SK-N-SH (cell line): ENCODE measurements around the gene PORCN. TPM values are rescaled to one million over a fixed set of nuclear protein-coding genes. Genes with fewer than 3 reads are reported as not detected.

Experiments used
- CTCF ChIA-PET: fragments of 300-600, 350-600 bp; formaldehyde crosslinking; extraction: SDS; loops from one replicate; lab custom pipeline; 2021; lab: Yijun Ruan, JAX
- POLR2A ChIA-PET: fragments of 350-600 bp; sonication (Branson Sonifier 250); formaldehyde crosslinking; extraction: SDS; loops from one replicate; lab custom pipeline; 2020; ENCODE audit warnings: antibody characterized with exemption, inconsistent platforms; lab: Yijun Ruan, JAX
- DNase-seq: peaks from one replicate; pipeline ENCODE4 v3.0.0; 2012
- H2AFZ ChIP-seq: fragments of 200-600 bp; sonication (generic); 2 replicates; pipeline ENCODE4 v1.8.1; 2016; ENCODE audit warnings: antibody characterized with exemption, mild to moderate bottlenecking, low read depth
- H3F3A ChIP-seq: fragments of 200-600 bp; sonication (generic); replicated peaks from 2 replicates; pipeline ENCODE3; 2016; ENCODE audit warnings: antibody characterized with exemption, mild to moderate bottlenecking; ENCODE audit not compliant: insufficient read depth
- H3K27ac ChIP-seq, 2 experiments: fragments of 200-500 bp in 1 of 2; fragments of 200-600 bp in 1 of 2; sonication (Bioruptor generic) in 1 of 2; sonication (generic), shearing (Covaris generic) in 1 of 2; 2 replicates each; pipeline versions ENCODE4 v1.5.1 to v1.6.1; 2014 to 2016; ENCODE audit warnings: low read depth in 2 of 2, inconsistent platforms in 1 of 2, low read length in 1 of 2, mild to moderate bottlenecking in 1 of 2, mixed read lengths in 1 of 2
- H3K27me3 ChIP-seq: fragments of 200-600 bp; sonication (generic), shearing (Covaris generic); 2 replicates; pipeline ENCODE4 v1.6.1; 2016; ENCODE audit warnings: mixed run types; ENCODE audit not compliant: insufficient read depth
- H3K36me3 ChIP-seq, 2 experiments: fragments of 200-500 bp in 1 of 2; fragments of 200-600 bp in 1 of 2; sonication (Bioruptor generic) in 1 of 2; sonication (generic) in 1 of 2; replicated peaks in 1 of 2; 2 replicates each; pipeline versions ENCODE3 to v1.5.1; 2014 to 2016; ENCODE audit warnings: low read length in 1 of 2, mild to moderate bottlenecking in 1 of 2; ENCODE audit not compliant: insufficient read depth in 2 of 2, control insufficient read depth in 1 of 2
- H3K4me1 ChIP-seq, 2 experiments: fragments of 200-500 bp in 1 of 2; fragments of 200-600 bp in 1 of 2; sonication (Bioruptor generic) in 1 of 2; sonication (generic), shearing (Covaris generic) in 1 of 2; 2 replicates each; pipeline versions ENCODE4 v1.5.1 to v1.6.1; 2014 to 2016; ENCODE audit warnings: low read depth in 1 of 2, low read length in 1 of 2, mixed run types in 1 of 2; ENCODE audit not compliant: insufficient read depth in 2 of 2, control insufficient read depth in 1 of 2
- H3K4me2 ChIP-seq: fragments of 200-600 bp; sonication (generic), shearing (Covaris generic); 2 replicates; pipeline ENCODE4 v1.6.1; 2017; ENCODE audit warnings: mixed run types
- H3K4me3 ChIP-seq, 2 experiments: fragments of 200-500 bp in 1 of 2; fragments of 200-600 bp in 1 of 2; sonication (Bioruptor generic) in 1 of 2; sonication (generic), shearing (Covaris generic) in 1 of 2; 2 replicates each; pipeline versions ENCODE4 v1.5.1 to v1.8.1; 2014 to 2016; ENCODE audit warnings: low read depth in 2 of 2, inconsistent platforms in 1 of 2, low read length in 1 of 2, mild to moderate bottlenecking in 1 of 2, mixed read lengths in 1 of 2, moderate library complexity in 1 of 2
- H3K79me2 ChIP-seq: fragments of 200-600 bp; sonication (generic); 2 replicates; pipeline ENCODE4 v1.8.1; 2017; ENCODE audit warnings: mild to moderate bottlenecking; ENCODE audit not compliant: insufficient read depth
- H3K9ac ChIP-seq: fragments of 200-600 bp; sonication (generic); 2 replicates; pipeline ENCODE4 v1.6.1; 2017; ENCODE audit warnings: mixed run types
- H3K9me2 ChIP-seq: fragments of 200-600 bp; sonication (generic); 2 replicates; pipeline ENCODE4 v1.6.1; 2017; ENCODE audit warnings: mixed run types
- H3K9me3 ChIP-seq: fragments of 200-600 bp; sonication (generic); 2 replicates; pipeline ENCODE4 v1.6.1; 2017; ENCODE audit warnings: mixed run types, mild to moderate bottlenecking, moderate library complexity
- H4K20me1 ChIP-seq: fragments of 200-600 bp; sonication (generic); 2 replicates; pipeline ENCODE4 v1.6.1; 2017; ENCODE audit warnings: mild to moderate bottlenecking, mixed run types; ENCODE audit not compliant: insufficient read depth
- CHD2 ChIP-seq: fragments of 150-350 bp; IDR thresholded peaks from 2 replicates; pipeline ENCODE4 v1.6.1; 2018; ENCODE audit warnings: low read length; ENCODE audit not compliant: partially characterized antibody
- EP300 ChIP-seq, 2 experiments: IDR thresholded peaks; 2 replicates each; pipeline versions ENCODE4 v1.4.0 to v1.6.1; 2012; ENCODE audit warnings: borderline replicate concordance in 1 of 2, low read depth in 1 of 2, low read length in 1 of 2
- FOSL2 ChIP-seq: IDR thresholded peaks from 2 replicates; pipeline ENCODE4 v1.4.0; 2012; ENCODE audit warnings: low read depth, mild to moderate bottlenecking, moderate library complexity, borderline replicate concordance
- GABPA ChIP-seq: IDR thresholded peaks from 2 replicates; pipeline ENCODE4 v1.4.0; 2012; ENCODE audit warnings: low read depth, mild to moderate bottlenecking
- GATA2 ChIP-seq: sonication (generic); formaldehyde crosslinking; IDR thresholded peaks from 2 replicates; pipeline ENCODE4 v1.5.0; 2020; ENCODE audit warnings: mild to moderate bottlenecking, missing genetic modification reagents
- NFIC ChIP-seq: IDR thresholded peaks from 2 replicates; pipeline ENCODE4 v1.4.0; 2012; ENCODE audit warnings: borderline replicate concordance
- POLR2AphosphoS5 ChIP-seq: IDR thresholded peaks from 2 replicates; pipeline ENCODE4 v1.6.1; 2012; ENCODE audit warnings: low read depth, low read length
- RAD21 ChIP-seq: IDR thresholded peaks from 2 replicates; pipeline ENCODE4 v1.6.1; 2012; ENCODE audit warnings: mild to moderate bottlenecking, low read length
- RFX5 ChIP-seq: IDR thresholded peaks from 2 replicates; pipeline ENCODE4 v1.6.1; 2012; ENCODE audit warnings: mild to moderate bottlenecking, improper control_type of control experiment, low read length
- SMC3 ChIP-seq: IDR thresholded peaks from 2 replicates; pipeline ENCODE4 v1.6.1; 2012; ENCODE audit warnings: low read depth, low read length, improper control_type of control experiment
- TCF12 ChIP-seq: IDR thresholded peaks from 2 replicates; pipeline ENCODE4 v1.4.0; 2012
- TEAD4 ChIP-seq: IDR thresholded peaks from 2 replicates; pipeline ENCODE4 v1.4.0; 2012; ENCODE audit warnings: mild to moderate bottlenecking, borderline replicate concordance; ENCODE audit not compliant: insufficient read depth
- YY1 ChIP-seq: IDR thresholded peaks from 2 replicates; pipeline ENCODE4 v1.4.0; 2012; ENCODE audit warnings: low read depth, mild to moderate bottlenecking
- ZBTB33 ChIP-seq: IDR thresholded peaks from 2 replicates; pipeline ENCODE4 v1.4.0; 2012; ENCODE audit warnings: low read depth, borderline replicate concordance
- WGBS: methylation state at CpG from one replicate; pipeline ENCODE4 v1.1.6; 2017; ENCODE audit warnings: low lambda C conversion rate; 5-methylcytosine and 5-hydroxymethylcytosine counted together
- polyA plus RNA-seq, 3 experiments: library from polyadenylated mRNA; depleted of rRNA; stranded (reverse); fragments of >200 nt; gene quantifications; 2 replicates each; pipeline ENCODE4 v1.2.3, GENCODE V29; 2012
- TF ChIP-seq, protein P1 (sequence below): fragments of 150-350 bp; IDR thresholded peaks from 2 replicates; pipeline ENCODE4 v1.6.1; 2017; ENCODE audit warnings: antibody characterized with exemption, low read length, low read depth, borderline replicate concordance

Gene PORCN
- polyA plus RNA-seq, 1 of the 3 experiments (the other 2 are of a cell fraction), result 11.0 TPM

- ChIA-PET CTCF (interaction anchor here (0.6 to 2.0 kb wide), 4 partner anchors 12 to 1890 kb away, joined by 3 to 6 read pairs (median 3); no protein-coding TSS in a partner anchor), POLR2A (no interaction called here)
- Histone ChIP-seq H3K4me2 (no peak overlapping the region), H3K27me3 (no peaks in the 10 kb centered on the region; the same call in 1 of the 2 replicates), H3F3A (no peaks in the 10 kb centered on the region), H3K4me1 (peaks cover 0 to 3% of the 10 kb centered on the region in 2 experiments; a peak in 1 of 4 replicates), H3K36me3 (no peaks in the 10 kb centered on the region), H4K20me1 (peaks cover 3% of the 10 kb centered on the region; the same call in 1 of the 2 replicates), H3K79me2 (peaks cover 17% of the 10 kb centered on the region; the same call in 1 of the 2 replicates), H3K9me3 (no peaks in the 10 kb centered on the region), H3K9ac (no peak overlapping the region), H2AFZ (no peak overlapping the region), H3K27ac (no peak overlapping the region), H3K4me3 (no peak overlapping the region), H3K9me2 (no peaks in the 10 kb centered on the region)
- no peak for DNase-seq
- TF ChIP-seq GATA2, result no peak
- TF ChIP-seq YY1, result no peak
- TF ChIP-seq FOSL2, result no peak
- no peak for TF ChIP-seq EP300 (IDR thresholded peaks at IDR 0.05; ENCODE audit: borderline replicate concordance in 1 of 2, low read depth in 1 of 2, low read length in 1 of 2)
- no peak for TF ChIP-seq CHD2
- TF ChIP-seq, protein P1, sequence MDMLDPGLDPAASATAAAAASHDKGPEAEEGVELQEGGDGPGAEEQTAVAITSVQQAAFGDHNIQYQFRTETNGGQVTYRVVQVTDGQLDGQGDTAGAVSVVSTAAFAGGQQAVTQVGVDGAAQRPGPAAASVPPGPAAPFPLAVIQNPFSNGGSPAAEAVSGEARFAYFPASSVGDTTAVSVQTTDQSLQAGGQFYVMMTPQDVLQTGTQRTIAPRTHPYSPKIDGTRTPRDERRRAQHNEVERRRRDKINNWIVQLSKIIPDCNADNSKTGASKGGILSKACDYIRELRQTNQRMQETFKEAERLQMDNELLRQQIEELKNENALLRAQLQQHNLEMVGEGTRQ, result no peak
- no peak for TF ChIP-seq ZBTB33
- no peak for TF ChIP-seq TCF12
- no peak for TF ChIP-seq RAD21
- no peak for TF ChIP-seq POLR2AphosphoS5
- no peak for TF ChIP-seq TEAD4
- TF ChIP-seq GABPA, result no peak
- 25% methylated on average over 1 of the region's 7 CpGs for WGBS
Observed at GRCh38 chrX:48482526-48482925, 26.3 kb upstream of the PORCN start.

DNA sequence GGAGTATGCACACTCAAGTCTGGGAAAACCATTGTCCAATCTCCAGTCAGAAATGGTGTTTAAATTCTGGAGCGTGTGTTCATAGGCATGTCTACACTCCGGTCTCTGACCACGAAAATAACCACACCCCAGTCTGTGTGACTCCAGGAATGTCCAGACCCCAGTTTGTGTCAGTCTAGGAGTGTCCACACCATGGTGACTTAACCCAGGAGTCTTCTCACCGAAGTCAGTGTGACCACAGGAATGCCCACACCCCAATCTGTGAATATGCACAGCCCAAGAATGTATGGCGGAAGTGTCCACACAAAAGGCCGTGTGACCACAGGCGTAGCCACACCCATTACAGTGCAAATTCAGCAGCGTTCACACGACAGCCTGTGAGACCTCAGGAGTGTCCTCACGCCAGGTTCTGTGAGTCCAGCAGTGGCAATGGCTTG lies 21.4 kb upstream of the PORCN start:
- CTCF ChIA-PET, result no interaction called here
- no peaks in the 10 kb centered on the region for H3K36me3 ChIP-seq
- TF ChIP-seq RFX5 (no peak), SMC3 (no peak), RAD21 (no peak), NFIC (no peak), TCF12 (peak; percentile 12; the same call in 1 of the 2 replicates)
- TF ChIP-seq, all 33 proteins: peak for 1
- Histone ChIP-seq H3K27ac (no peak overlapping the region), H3K9ac (no peak overlapping the region), H3K4me2 (no peak overlapping the region), H3F3A (no peaks in the 10 kb centered on the region), H3K4me3 (no peak overlapping the region), H3K79me2 (no peaks in the 10 kb centered on the region), H3K4me1 (no peaks in the 10 kb centered on the region), H3K9me2 (no peaks in the 10 kb centered on the region), H2AFZ (no peak overlapping the region), H4K20me1 (no peaks in the 10 kb centered on the region), H3K27me3 (no peaks in the 10 kb centered on the region), H3K9me3 (no peaks in the 10 kb centered on the region)
- DNase-seq, result no peak
- POLR2A ChIA-PET, result no interaction called here
- 43% methylated on average over 7 of the region's 10 CpGs for WGBS
